Peyer's patch (tissue), 4 donors: Measurements from ENCODE around the gene NAP1L5.

Source experiments
- CTCF ChIP-seq, 6 experiments: fragments of 450-650 bp in 4 of 6; fragments of 200-600 bp in 2 of 6; sonication (generic) in 1 of 6; IDR thresholded peaks; one replicate each; pipeline ENCODE4 v1.5.1; 2017 to 2019; ENCODE audit warnings: antibody characterized with exemption in 6 of 6, mild to moderate bottlenecking in 3 of 6, moderate library complexity in 1 of 6
- POLR2A ChIP-seq, 2 donors: fragments of 450-650 bp; IDR thresholded peaks; one replicate each; pipeline ENCODE4 v1.5.1; 2017; ENCODE audit warnings: antibody characterized with exemption in 2 of 2, mild to moderate bottlenecking in 2 of 2, moderate library complexity in 2 of 2

- TF ChIP-seq CTCF (IDR thresholded peaks at IDR 0.05) (no peak), POLR2A (IDR thresholded peaks at IDR 0.05) (no peak)
These were observed 50.9 kb downstream of the NAP1L5 start for GRCh38 chr4:88646528-88647280.
